ENCODE data around the gene MRM3.
"Not testable (repeated sequence)": the region's sequence is repeated elsewhere in the genome, so short reads cannot be mapped to it uniquely, and the experiment has no call there.

Gene MRM3

GRCh38 chr17:755319-755961, 26.7 kb upstream of the MRM3 start:
- not testable (repeated sequence) for DNase-seq

- not testable (repeated sequence) for DNase-seq
These were observed 26.1 kb upstream of the MRM3 start for GRCh38 chr17:756010-756567.

GRCh38 chr17:759964-760363, 22.2 kb upstream of the MRM3 start:
- DNase-seq: no peak

- DNase-seq: no peak
These were observed 21.8 kb upstream of the MRM3 start for GRCh38 chr17:760371-760770.

- DNase-seq: no peak
These were observed 15.1 kb upstream of the MRM3 start for GRCh38 chr17:767076-767475.

- DNase-seq: no peak
These were observed 9.1 kb upstream of the MRM3 start for GRCh38 chr17:773016-773415.

- no peak for DNase-seq
These were observed 8.5 kb upstream of the MRM3 start for GRCh38 chr17:773467-774312.

- no peak for DNase-seq
These were observed 7.9 kb upstream of the MRM3 start for GRCh38 chr17:774313-774584.

GRCh38 chr17:778096-778495, 4.1 kb upstream of the MRM3 start:
- no peak for DNase-seq

GRCh38 chr17:784143-784542, 2.0 kb downstream of the MRM3 start:
- DNase-seq: no peak

- not testable (repeated sequence) for DNase-seq
These were observed 3.7 kb downstream of the MRM3 start for GRCh38 chr17:785901-786300.

- DNase-seq: no peak
These were observed 5.6 kb downstream of the MRM3 start for GRCh38 chr17:787641-788221.

- DNase-seq: no peak
These were observed 6.4 kb downstream of the MRM3 start for GRCh38 chr17:788551-788950.

GRCh38 chr17:789160-789840, 7.1 kb downstream of the MRM3 start:
- DNase-seq: no peak

- DNase-seq: not testable (repeated sequence)
These were observed 8.0 kb downstream of the MRM3 start for GRCh38 chr17:789931-790873.

GRCh38 chr17:790874-791247, 8.7 kb downstream of the MRM3 start:
- not testable (repeated sequence) for DNase-seq

- DNase-seq: no peak
These were observed 9.7 kb downstream of the MRM3 start for GRCh38 chr17:791829-792228.

GRCh38 chr17:792277-792676, 10.1 kb downstream of the MRM3 start:
- DNase-seq: no peak

GRCh38 chr17:794876-795275, 12.7 kb downstream of the MRM3 start:
- DNase-seq: peak; percentile 84

GRCh38 chr17:795276-795675, 13.1 kb downstream of the MRM3 start:
- no peak for DNase-seq

- DNase-seq: no peak
These were observed 13.6 kb downstream of the MRM3 start for GRCh38 chr17:795721-796120.

- DNase-seq: no peak
These were observed 14.5 kb downstream of the MRM3 start for GRCh38 chr17:796609-797008.
